Dermis blood vessel endothelial cell (primary cell): ENCODE data around the gene EHD4. TPM values are rescaled to one million over a fixed set of nuclear protein-coding genes. Genes with fewer than 3 reads are reported as not detected.

ENCODE experiments used
- DNase-seq: peaks from one replicate; pipeline ENCODE4 v3.0.0; 2010
- total RNA-seq: library from RNA; depleted of rRNA; stranded (reverse); fragments of >200 nt; gene quantifications from 2 replicates; pipeline ENCODE4 v1.2.3, GENCODE V29; 2014

EHD4 gene
- total RNA-seq, 1 donor from 2014 or later: 84.4 TPM

DNA sequence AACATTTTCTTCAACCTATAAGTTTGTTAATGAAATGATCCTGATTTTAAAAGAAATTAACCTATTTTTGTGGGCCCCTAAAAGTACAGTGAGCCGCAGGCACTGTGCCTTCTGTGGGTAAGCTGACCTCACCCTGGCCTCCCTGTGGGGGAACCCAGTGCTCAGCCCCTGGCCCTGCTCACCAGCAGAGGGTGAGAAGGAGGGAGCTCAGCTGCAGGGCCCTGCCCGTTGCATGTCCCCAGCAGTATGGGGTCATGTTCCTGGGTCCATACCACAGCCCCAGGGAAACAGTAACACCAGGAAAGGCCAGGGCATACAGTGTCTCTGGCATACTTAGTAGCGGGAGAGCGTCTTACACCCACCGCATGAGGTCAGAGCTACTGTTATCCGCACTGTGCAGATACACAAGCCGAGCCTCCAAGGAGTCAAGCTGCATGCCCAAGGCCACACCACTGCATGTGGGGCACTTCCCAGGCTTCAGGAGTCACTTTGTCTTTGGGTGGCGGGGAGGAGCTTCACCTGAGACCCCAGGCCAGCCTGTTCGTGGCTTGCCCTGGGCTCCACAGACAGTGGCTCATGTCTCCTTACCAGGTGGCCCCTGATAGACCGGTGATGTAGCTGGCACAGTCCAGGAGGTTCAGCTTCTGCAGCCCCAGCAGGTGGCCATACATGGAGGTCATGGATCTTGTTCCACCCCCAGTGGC, 22.6 kb upstream of the EHD4 start:
- no peak for DNase-seq

DNA sequence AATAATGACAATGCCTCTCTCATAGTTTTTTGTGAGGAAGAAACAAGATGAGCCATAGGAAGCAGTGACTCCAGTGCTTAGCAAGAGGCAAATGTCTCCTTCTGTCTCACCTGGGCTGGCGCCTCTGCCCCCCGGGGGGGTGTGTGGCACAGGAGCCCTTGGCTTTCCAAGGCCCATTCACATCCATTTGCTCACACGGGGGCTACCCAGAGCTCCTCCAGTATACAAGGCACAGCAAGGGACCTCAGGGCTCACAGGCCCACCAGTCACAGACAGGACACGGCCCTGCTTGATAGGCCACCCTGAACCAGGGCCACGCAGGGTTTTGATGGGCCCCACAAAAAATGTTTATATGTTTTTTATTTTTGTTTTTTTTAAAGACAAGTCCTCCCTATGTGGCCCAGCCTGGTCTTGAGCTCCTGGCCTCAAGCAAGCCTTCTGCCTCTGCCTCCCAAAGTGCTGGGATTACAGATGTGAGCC, 21.9 kb upstream of the EHD4 start:
- no peak for DNase-seq

DNA sequence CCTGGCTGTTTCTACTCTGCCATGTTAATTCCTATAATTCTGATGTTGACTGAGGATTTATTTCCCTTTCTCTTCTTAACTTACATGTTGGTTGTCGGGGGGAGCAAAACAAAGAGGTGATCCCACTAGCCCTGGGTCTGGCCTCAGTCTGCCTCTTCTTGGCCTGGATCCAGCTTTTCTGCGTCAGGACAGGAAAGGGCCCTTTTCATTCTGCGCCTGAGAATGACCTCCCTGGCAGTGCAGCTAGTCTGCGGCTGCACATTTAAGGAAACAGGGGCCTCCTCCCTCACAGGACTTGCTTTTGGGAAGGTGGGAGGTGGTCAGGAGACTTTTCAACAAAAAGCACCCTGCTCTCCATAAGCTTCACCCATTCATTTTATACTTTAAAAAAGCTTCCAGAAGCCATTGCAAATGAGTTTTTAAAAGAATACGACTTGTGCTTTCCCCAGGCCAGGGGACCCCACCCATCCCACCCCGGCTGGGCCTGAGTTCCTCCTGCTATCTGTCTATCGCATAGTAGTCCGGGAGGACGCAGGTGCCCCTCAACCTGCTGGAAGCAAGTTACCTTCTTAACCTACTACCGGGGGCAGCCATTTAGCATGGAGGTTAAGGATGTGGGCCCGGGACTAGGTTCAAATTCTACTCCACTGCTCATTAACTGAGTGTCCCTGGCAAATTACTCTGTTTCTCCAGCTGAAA, 21.3 kb upstream of the EHD4 start:
- peak; percentile 54 for DNase-seq

DNA sequence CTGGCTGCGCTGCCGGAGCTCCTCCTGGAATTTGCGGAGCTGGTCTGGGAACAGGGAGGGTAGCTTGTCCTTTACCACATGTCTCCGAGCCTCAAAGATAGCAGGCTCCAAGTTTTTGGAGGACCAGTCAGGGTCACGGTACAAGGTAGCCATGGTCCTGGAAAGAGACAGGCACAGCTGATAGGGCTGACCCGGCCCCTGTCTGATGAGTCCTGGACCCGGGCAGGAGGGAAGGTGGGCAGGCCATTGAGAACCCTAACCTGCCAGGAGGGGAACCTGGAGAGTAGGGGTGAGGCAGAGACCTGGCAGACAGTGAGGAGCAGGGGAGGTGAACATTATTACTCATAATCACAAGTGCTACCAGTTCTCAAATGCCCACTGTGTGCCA, 20.4 kb upstream of the EHD4 start:
- no peak for DNase-seq

GRCh38 chr15:41992151-41992802, 19.9 kb upstream of the EHD4 start:
- DNase-seq: no peak

- no peak for DNase-seq
These were observed 18.3 kb upstream of the EHD4 start for GRCh38 chr15:41990691-41991090.

DNA sequence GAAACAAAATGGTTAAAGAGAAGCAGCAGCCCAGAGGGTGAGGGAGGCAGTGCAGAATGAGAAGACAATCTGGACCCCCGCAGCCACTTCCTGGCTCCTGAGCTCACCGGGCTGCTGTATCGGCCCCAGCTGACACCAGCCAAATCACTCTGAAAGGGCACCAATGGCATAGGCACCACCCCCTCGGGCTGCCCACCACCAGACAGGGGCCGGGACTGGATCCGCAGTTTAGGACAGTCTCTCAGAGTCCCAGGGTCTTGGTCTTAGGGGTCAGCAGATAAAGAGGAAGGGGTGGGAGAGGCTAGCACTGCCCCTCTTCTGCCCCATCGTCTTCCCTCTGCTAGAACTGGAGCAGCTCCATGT, 17.9 kb upstream of the EHD4 start:
- no peak for DNase-seq

DNA sequence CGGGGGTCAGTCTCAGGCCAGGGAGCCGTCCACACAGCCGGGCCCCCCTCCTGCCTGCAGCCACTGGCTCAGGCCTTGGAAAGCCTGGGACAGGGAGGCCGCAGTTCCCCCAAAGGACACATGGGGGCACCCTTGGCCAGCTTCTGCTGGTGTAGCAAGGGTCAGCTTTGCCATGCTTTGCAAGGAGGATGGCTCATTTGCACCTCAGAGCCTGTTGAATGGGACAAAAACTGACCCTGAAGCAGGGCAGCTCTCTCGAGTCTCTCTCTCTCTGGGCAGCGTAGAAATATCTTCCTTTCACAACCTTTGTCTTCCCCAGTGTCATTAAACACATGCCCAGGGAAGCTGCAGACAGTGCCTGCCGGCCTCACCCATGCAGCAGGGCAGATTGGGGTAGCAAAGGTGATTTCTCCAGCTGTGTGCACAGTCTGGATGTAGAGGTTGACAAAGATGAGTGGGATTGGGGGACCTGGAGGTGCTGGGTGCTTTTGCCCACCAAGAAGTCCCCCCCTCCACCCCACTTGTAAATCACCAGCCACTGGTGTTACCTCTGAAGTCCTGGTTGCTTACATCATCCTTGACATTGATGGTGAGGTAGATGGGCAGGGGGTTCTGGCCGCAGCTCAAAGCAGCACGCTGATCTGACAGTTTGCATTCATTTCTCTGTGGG, 17.4 kb upstream of the EHD4 start:
- peak; percentile 87 for DNase-seq

DNA sequence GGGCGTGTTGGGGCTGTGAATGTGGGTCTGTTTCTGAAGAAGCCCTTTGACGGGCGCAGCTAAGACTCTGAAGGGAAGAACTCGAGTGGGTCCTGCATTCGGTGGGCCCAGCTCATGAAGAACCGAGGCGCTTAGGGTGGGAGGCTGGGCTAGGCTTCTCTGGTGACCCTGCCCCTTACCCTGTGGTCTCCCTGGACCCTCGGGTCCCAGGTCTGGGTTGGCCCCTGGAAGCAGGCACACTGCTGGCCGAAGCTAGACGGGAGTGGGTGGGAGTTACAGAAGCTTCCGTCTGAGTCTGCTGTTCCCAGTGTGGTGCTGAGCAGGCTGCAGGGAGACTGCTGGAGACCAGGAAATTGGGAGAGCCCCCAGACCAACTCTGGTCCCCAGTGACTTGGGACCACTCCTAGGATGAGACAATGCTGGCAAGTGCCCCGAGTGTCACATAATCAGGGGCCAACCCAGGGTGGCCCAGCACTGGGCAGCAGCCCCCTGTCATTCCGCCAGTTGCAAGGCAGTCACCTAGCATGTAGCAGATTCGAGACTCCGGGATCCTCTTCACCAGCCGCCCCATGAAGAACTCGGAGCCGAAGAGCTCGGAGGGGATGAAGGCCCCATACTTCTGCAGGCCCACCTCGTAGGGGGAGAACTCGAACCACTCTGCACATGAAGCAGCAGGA, 16.7 kb upstream of the EHD4 start:
- DNase-seq: no peak

GRCh38 chr15:41987925-41988275, 15.5 kb upstream of the EHD4 start:
- DNase-seq: no peak

- no peak for DNase-seq
These were observed 15.0 kb upstream of the EHD4 start for GRCh38 chr15:41987246-41987924.

- DNase-seq: no peak
These were observed 13.1 kb upstream of the EHD4 start for GRCh38 chr15:41985236-41986160.

DNA sequence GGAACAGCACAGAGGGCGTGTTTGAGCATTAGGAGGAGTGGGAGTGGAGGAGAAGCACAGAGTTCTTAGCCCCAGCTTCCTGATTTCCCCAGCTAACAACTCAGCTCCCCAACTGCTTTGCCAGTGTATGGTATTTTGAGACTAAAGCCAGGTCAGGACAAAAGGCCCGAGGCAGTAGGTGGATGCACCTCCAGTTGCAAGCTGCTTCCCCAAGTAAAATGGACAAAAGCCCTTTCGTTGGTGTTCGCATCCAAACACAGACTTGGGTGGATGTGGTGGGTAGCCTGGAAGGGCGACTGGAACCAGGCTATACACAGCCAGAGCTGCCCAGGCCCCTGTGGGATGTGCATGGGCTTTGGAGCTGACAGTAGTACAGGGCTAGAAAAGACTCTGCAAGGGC, 12.3 kb upstream of the EHD4 start:
- DNase-seq: no peak

DNA sequence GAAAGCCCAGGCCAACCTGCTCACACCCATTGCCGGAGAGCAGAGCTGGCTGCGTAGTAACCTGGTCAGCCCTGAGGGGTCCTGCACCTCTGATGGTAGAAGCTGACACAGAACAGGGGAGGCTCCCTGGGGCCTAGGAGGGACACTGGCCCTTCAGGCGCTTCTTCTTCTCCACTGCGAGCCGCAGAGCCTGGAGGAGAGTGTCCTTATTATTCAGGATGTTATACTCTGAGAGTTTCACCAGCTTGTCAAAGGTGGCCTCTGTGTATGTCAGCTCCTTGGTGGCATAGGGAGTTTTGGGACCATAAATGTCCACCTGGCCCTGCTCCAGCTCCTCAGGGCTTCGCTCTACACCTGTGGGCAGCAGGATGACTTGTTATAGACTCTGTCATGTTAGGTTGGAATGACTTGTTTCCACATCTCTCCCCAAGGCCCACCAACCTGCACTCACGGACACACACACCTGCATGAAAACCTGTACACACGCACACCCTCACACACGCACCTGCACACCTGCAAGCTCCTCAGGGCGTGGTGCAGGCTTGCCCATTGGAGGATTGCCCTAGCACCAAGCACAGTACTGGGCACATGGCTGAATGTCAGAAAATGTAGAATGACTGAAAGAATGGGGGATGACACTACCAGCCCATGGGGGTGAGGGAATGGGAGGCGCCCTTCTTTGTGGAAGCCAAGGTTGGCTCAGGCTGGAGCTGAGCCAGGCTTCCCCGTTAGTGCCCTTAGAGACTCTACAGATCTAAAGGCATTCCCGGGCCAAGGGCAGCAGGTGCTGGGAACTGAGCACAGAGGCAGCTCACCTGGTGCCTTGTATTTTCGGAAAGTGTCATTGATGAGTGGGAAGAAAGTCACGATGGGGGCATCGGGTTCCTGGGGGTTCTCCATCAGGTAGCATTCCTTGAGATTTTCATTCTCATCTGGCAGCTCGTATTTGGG, 11.5 kb upstream of the EHD4 start:
- no peak for DNase-seq

DNA sequence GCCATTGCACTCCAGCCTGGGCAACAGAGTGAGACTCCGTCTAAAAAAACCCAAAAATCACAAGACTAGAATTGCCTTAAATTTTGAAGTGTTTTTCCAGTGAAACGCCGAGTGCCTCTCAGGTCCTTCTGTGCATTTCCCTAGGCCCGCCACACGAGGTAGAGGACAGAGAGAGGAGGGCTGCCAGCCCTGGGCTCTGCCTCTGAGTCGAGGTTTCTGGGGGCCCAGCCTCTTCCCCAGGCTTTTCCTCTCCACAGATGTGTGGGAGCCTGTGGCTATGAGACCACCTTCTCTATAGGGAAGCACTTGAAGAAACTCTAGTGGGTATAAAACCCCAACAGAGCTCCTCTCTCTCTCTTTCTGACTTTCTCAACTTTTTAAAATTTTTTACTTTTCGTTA, 10.9 kb upstream of the EHD4 start:
- DNase-seq: no peak

GRCh38 chr15:41982133-41982930, 10.0 kb upstream of the EHD4 start:
- DNase-seq: no peak

GRCh38 chr15:41981371-41982132, 9.2 kb upstream of the EHD4 start:
- DNase-seq: no peak

DNA sequence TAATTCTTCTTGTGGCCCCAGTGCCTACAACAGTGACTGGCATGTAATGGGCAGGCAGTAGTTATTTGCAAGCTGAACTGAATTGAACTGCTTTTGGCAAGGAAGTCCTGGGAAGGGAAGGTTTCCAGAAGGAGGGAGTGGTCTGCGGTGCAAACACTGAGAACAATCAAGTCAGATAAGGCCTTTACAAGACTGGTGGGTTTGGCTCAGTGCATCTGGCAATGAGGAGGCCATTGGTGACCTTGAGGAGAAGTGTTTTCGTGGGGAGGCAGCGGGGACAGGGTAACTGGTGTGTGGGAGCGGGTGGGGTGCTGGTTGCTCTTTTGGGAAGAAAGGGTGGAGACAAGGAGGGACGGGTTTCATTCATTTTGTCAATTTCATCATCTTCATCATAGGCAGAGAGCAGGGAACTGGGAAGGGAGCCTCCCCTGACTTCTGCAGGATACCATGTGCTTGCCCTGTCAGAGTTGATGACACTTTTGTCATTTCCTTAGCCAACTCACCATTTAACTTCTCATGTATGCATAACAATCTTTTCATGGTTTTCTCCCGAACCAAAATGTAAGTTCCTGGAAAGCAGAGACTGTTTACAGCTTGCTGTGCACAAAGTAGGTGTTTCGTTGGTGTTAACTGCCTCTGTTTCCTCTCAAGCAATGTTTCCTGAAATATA, 8.4 kb upstream of the EHD4 start:
- DNase-seq: peak; percentile 31
